Heart left ventricle (tissue), 16 donors: ENCODE measurements around the gene USP54. TPM values are rescaled to one million over a fixed set of nuclear protein-coding genes. Genes with fewer than 3 reads are reported as not detected.

Experiments
- ATAC-seq, 4 donors: fragments of 200-7000 bp; cut with Tn5 transposase; one replicate each; pipeline ENCODE4 v1.9.1; 2020 to 2022; ENCODE audit warnings: moderate library complexity in 4 of 4, mild to moderate bottlenecking in 3 of 4, moderate number of reproducible peaks in 1 of 4
- DNase-seq, 5 donors: peaks; one replicate each; pipeline ENCODE4 v3.0.0-alpha.2; 2020
- H3K27ac ChIP-seq, 12 donors: fragments of 200-600 bp; sonication (generic) in 4 of 12; one replicate each; pipeline versions ENCODE4 v1.5.0 to v1.8.0; 2016 to 2022; ENCODE audit warnings: mild to moderate bottlenecking in 2 of 12
- H3K27me3 ChIP-seq, 9 donors: fragments of 200-600 bp; sonication (generic) in 2 of 9; one replicate each; pipeline versions ENCODE4 v1.5.1 to v1.8.0; 2016 to 2022; ENCODE audit warnings: mild to moderate bottlenecking in 3 of 9
- H3K36me3 ChIP-seq, 9 donors: fragments of 200-600 bp; sonication (generic) in 2 of 9; one replicate each; pipeline versions ENCODE4 v1.5.0 to v1.8.0; 2018 to 2022; ENCODE audit warnings: mild to moderate bottlenecking in 2 of 9
- H3K4me1 ChIP-seq, 12 donors: fragments of 200-600 bp; sonication (generic) in 4 of 12; one replicate each; pipeline versions ENCODE4 v1.5.0 to v1.8.0; 2016 to 2022; ENCODE audit warnings: mild to moderate bottlenecking in 3 of 12
- H3K4me3 ChIP-seq, 12 donors: fragments of 200-600 bp; sonication (generic) in 4 of 12; one replicate each; pipeline versions ENCODE4 v1.5.0 to v1.8.0; 2017 to 2022; ENCODE audit warnings: mild to moderate bottlenecking in 9 of 12, moderate library complexity in 4 of 12
- H3K9me3 ChIP-seq, 12 donors: fragments of 200-600 bp; sonication (generic) in 4 of 12; one replicate each; pipeline versions ENCODE4 v1.5.0 to v1.8.0; 2016 to 2022; ENCODE audit warnings: mild to moderate bottlenecking in 1 of 12
- CTCF ChIP-seq, 12 donors: fragments of 200-600 bp; sonication (generic) in 4 of 12; IDR thresholded peaks; one replicate each; pipeline versions ENCODE4 v1.5.0 to v1.8.0; 2018 to 2022; ENCODE audit warnings: antibody characterized with exemption in 12 of 12, mild to moderate bottlenecking in 5 of 12
- POLR2A ChIP-seq, 2 donors: fragments of 450-650 bp; IDR thresholded peaks; one replicate each; pipeline ENCODE4 v1.6.1; 2017; ENCODE audit warnings: antibody characterized with exemption in 2 of 2, mild to moderate bottlenecking in 2 of 2, moderate library complexity in 2 of 2
- WGBS, 4 donors: extraction: QIAGEN DNeasy Blood & Tissue Kit in 2 of 4; methylation state at CpG; one replicate each; pipeline versions ENCODE4 v1.1.5 to v1.1.7; 2013 to 2018; 5-methylcytosine and 5-hydroxymethylcytosine counted together
- intact Hi-C, 10 donors: fragments of 100-400 bp; cut with DNase I; formaldehyde crosslinking; loops; one replicate each; pipeline versions ENCODE4 v1.11.1 to v1.14.2; 2022
- polyA plus RNA-seq, 2 donors: library from polyadenylated mRNA; stranded (reverse); fragments of 200-250 nt; gene quantifications; one replicate each; pipeline ENCODE4 v1.2.3, GENCODE V29; 2013
- total RNA-seq, 9 donors: library from RNA; depleted of rRNA in 2 of 9; stranded (reverse); fragments of >200 nt in 2 of 9; fragmentation: NEBNext Ultra II Directional in 3 of 9; extraction: Animal tissue kit (Norgen Biotek cat#: 25700) in 3 of 9; gene quantifications; one replicate each; pipeline versions ENCODE4 v1.1.0 to v1.2.4, GENCODE V29; 2016 to 2023
- donor health status: ischemic (EF 13 %, LVEDD 7.1; RV severe dilation, severe dysfunction).
- donor health status: healthy with polysubstance abuse.
- donor health status: DM: no; HTN: yes; CAD: no.
- donor health status: DM: no; HTN: no; CAD: no.
- donor health status: ischemic (EF 25% LVEDD 6.9; RV normal size, moderate dysfunction).
- donor health status: ischemic (EF 25% LVEDD 5.7; RV mildly dilated, moderate dysfunction).
- donor health status: healthy.
- donor health status: DM: yes; HTN: yes; CAD: no.
- donor health status: ischemic (EF 35%, LVEDD 5.7; RV mildly dilated, moderate dysfunction).
- donor health status: nonischemic (EF 11% LVEDD 7.7; RV severe dilation, severe dysfunction).
- donor health status: DM: yes; HTN: yes; CAD: no.
- donor health status: PGD.
- donor health status: ischemic (EF 29% LVEDD 5.4; RV normal size, mild dysfunction).
- donor health status: nonischemic (EF 23%, LVEDD 6.1; RV moderate dilation, normal function).

Gene USP54
- total and polyA plus RNA-seq, 11 donors: 9.1 to 37.3 (median 18.4) TPM

- Histone ChIP-seq H3K27ac (peak overlapping the region; percentile 85 to 99 (median 94)), H3K9me3 (no peaks in the 10 kb centered on the region), H3K4me1 (peaks cover 6 to 47% (median 34%) of the 10 kb centered on the region in 12 donors), H3K27me3 (no peaks in the 10 kb centered on the region), H3K4me3 (peak overlapping the region; percentile 59 to 99 (median 80)), H3K36me3 (peaks cover 0 to 27% (median 21%) of the 10 kb centered on the region in 9 donors)
- DNase-seq (peak; percentile 88 to 96 (median 93)), ATAC-seq (peak; percentile 86 to 97 (median 94))
- WGBS, 4 donors: 0 to 1% (median 1%) methylated on average over 14 to 55 of the region's 55 CpGs
- intact Hi-C loops: loop anchor here in 3 of 10 donors (5.0 to 10.0 kb wide), 4 partner anchors 78 to 241 kb away; partner anchors contain the start of genes ANXA7 (in 2 of the 3) and MRPS16 (in 1 of the 3)
- TF ChIP-seq CTCF (IDR thresholded peaks at IDR 0.05): no peak
- TF ChIP-seq POLR2A (IDR thresholded peaks at IDR 0.05): peak in 1 of 2 donors; percentile 74
Observed at GRCh38 chr10:73495226-73495883, 95.8 kb downstream of the USP54 start.

GRCh38 chr10:73494877-73495225 lies 96.3 kb downstream of the USP54 start:
- no peak for ATAC-seq
- no peaks in the 10 kb centered on the region for H3K9me3 ChIP-seq
- H3K4me1 ChIP-seq: peaks cover 6 to 49% (median 36%) of the 10 kb centered on the region in 12 donors
- no peaks in the 10 kb centered on the region for H3K27me3 ChIP-seq
- H3K27ac ChIP-seq: peak overlapping the region; percentile 85 to 99 (median 94)
- TF ChIP-seq CTCF (IDR thresholded peaks at IDR 0.05) (no peak), POLR2A (IDR thresholded peaks at IDR 0.05) (no peak)
- intact Hi-C loops: loop anchor here in 3 of 10 donors (5.0 to 10.0 kb wide), 4 partner anchors 78 to 240 kb away; partner anchors contain the start of genes ANXA7 (in 2 of the 3) and MRPS16 (in 1 of the 3)
- WGBS, 4 donors: 0% methylated on average over 2 of the region's 2 CpGs
- peak overlapping the region; percentile 59 to 99 (median 80) for H3K4me3 ChIP-seq
- H3K36me3 ChIP-seq: peaks cover 0 to 29% (median 17%) of the 10 kb centered on the region in 9 donors
- DNase-seq: no peak

DNA sequence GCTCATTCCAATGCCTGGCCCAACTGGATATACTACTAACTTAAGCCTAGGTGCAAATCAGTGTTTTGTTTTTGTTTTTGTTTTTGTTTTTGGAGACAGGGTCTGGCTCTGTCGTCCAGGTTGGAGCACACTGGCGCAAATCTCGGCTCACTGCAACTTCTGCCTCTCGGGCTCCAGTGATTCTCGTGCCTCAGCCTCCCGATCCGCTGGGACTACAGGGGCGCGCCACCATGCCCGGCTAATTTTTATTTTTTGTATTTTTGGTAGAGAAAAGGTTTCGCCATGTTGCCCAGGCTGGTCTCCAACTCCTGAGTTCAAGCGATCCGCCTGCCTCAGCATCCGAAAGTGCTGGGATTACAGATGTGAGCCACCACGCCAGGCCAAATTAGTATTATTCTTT lies 96.9 kb downstream of the USP54 start:
- Histone ChIP-seq H3K9me3 (no peaks in the 10 kb centered on the region), H3K4me1 (peaks cover 6 to 56% (median 39%) of the 10 kb centered on the region in 12 donors), H3K4me3 (peak overlapping the region in 11 of 12 donors; percentile 59 to 99 (median 83)), H3K27me3 (no peaks in the 10 kb centered on the region), H3K36me3 (peaks cover 0 to 29% (median 13%) of the 10 kb centered on the region in 9 donors), H3K27ac (peak overlapping the region in 5 of 12 donors; percentile 94 to 99 (median 97))
- intact Hi-C loops: loop anchor here in 1 of 10 donors (10.0 kb wide), 2 partner anchors 79 to 239 kb away; partner anchors contain the start of genes ANXA7 and MRPS16
- DNase-seq (no peak), ATAC-seq (no peak)
- TF ChIP-seq POLR2A (IDR thresholded peaks at IDR 0.05): no peak
- no peak for TF ChIP-seq CTCF (IDR thresholded peaks at IDR 0.05)
- 92 to 95% (median 94%) methylated on average over 15 of the region's 15 CpGs for WGBS, 4 donors

GRCh38 chr10:73493781-73494180 lies 97.4 kb downstream of the USP54 start:
- H3K4me3 ChIP-seq: peak overlapping the region in 7 of 12 donors; percentile 66 to 99 (median 89)
- H3K4me1 ChIP-seq: peaks cover 6 to 59% (median 39%) of the 10 kb centered on the region in 12 donors
- intact Hi-C loops: loop anchor here in 1 of 10 donors (10.0 kb wide), 2 partner anchors 79 to 239 kb away; partner anchors contain the start of genes ANXA7 and MRPS16
- DNase-seq (no peak), ATAC-seq (no peak)
- no peaks in the 10 kb centered on the region for H3K9me3 ChIP-seq
- peak overlapping the region in 1 of 12 donors; percentile 94 for H3K27ac ChIP-seq
- WGBS, 4 donors: 27 to 38% (median 34%) methylated on average over 2 of the region's 2 CpGs
- peaks cover 0 to 24% (median 9%) of the 10 kb centered on the region in 9 donors for H3K36me3 ChIP-seq
- H3K27me3 ChIP-seq: no peaks in the 10 kb centered on the region
- TF ChIP-seq CTCF (IDR thresholded peaks at IDR 0.05): no peak
- TF ChIP-seq POLR2A (IDR thresholded peaks at IDR 0.05): no peak
